Glomerular visceral epithelial cell (primary cell): ENCODE data around the gene SESTD1.
A peak's percentile ranks its signal among the peaks of the same experiment; 100 is the strongest.
"Not testable (repeated sequence)": the region's sequence is repeated elsewhere in the genome, so short reads cannot be mapped to it uniquely, and the experiment has no call there.

Experiments
- DNase-seq: peaks from one replicate; pipeline ENCODE4 v3.0.0-alpha.2; 2016; ENCODE audit errors: extremely low spot score

The SESTD1 gene

DNA sequence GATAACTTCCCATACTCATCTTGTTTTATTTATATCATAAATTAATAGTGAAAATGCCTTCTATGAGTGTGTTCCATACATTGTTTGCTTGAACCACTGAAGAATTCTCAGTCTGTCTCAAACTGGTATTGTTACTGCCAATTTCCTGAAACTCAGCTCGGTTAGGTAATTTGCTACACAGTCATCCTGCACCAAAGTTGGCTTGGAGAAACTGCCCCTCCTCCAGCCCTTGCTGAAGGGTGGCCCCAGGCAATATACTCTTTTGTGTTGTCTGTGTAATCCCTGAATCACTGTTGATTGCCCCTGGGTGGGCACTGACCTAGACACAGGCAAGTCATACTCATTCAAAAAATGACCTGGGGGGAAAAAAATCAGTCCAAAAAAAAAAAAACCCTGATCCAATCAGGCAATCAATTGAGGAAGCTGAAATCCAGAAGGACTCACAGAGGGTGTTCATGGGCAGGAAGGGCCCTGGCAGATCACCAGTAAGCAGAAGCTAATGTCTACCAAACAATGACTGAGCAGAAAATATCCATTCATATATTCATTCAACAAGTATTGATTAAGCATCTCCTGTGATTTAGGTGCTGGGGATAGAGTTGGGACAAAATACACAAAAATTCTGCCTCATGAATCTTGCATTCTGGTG lies 3.8 kb upstream of the SESTD1 start:
- DNase-seq = no peak

DNA sequence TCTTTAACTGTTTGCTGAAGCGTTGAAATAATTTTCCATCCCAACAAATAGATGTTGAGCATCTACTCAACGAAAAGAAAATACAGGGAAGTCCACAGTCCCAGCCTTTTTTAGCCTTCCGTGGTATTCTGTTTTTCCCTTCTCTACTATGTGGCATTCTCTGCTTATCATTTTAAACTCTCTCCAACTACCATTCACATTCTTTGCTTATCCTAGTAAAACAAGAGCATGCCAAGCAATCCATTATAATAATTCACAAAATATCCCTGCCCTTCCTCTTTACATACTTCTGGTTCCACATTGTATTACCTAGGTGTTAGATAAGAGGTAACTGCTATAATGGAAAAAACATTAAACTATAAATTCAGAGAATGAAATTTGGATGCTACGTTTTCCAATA lies 1.6 kb upstream of the SESTD1 start:
- DNase-seq = no peak

DNA sequence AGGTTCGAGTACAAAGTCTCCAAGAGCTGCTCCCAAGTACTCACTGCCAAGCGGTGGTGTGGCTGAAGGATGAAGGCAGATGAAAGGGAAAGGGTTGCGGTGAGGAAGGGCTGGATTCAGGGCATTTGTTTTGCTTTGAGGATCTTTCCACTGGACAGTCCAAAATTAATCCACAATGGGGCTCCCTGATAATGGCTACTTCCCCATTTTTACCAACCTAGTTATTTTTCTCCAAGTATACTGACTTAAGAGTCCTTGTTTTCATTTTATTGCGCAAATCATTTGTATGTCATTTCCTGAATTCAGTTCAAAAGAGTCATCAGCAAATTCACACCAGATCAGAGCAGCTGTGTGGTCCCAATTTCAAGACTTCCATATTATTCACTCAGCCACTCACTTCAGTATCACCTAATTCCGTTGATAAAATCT lies 464 bp upstream of the SESTD1 start:
- no peak for DNase-seq

DNA sequence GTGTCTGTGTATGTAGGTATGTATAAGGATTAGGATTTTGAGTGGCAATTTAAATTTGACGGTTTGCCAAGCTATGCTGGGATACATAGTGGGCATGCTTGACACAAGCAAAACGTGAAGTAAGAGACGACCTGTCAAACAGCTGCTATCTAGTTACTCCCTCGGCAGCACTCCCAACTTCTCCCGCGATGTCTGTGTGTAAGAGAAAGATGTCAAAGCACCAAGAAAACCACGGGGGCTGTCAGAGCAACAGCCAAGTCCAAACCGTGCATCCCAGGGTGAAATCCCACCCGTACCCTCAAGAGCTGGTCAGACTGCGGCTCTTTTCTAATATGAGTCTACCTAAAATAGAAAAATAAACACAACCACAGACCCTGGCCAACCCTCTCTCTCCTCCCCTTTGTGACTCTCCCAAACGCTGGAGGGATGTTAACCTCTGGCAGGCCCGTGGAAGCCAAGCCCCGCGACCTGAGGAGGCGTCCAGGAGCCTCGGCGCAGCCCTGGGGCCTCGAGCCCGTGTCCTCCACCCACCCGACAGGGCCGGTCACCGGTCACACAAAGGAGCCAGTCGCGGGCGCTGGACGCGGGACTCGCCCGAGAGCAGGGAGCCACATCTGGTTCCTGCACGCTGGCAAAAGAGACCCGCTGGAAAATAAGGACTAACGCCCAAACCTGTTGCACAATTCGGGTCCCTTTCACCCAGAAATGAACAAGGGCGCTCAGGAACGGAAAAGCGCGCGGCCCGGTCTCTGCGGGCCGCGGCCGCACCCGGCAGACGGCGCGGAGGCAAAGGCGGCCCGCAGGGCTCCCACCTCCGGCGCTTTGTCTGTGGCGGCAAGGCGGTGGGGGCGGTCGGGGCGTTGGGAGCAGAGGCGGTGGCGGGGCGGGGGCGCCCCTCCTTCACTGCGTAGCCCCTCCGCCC lies 925 bp downstream of the SESTD1 start:
- DNase-seq = peak; percentile 49

- no peak for DNase-seq
Measured at GRCh38 chr2:179263015-179263414, 1.6 kb downstream of the SESTD1 start.

- no peak for DNase-seq
Measured at GRCh38 chr2:179262077-179262660, 2.5 kb downstream of the SESTD1 start.

GRCh38 chr2:179261151-179261825 lies 3.3 kb downstream of the SESTD1 start:
- no peak for DNase-seq

DNA sequence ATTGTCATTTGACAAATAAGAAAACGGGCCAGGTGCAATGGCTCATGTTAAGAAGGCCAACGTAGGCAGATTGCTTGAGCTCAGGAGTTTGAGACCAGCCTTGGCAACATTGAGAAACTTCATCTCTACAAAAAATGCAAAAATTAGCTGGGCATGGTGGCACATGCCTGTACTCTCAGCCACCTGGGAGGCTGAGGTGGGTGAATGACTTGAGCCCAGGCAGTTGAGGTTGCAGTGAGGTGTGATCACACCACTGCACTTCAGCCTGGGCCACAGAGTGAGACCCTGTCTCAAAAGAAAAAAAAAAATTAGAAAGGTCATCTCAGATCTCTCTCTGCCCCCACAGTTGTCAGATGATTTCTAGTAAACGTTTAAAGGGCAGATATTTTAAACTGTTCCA lies 4.4 kb downstream of the SESTD1 start:
- DNase-seq = peak; percentile 22

GRCh38 chr2:179255129-179255528 lies 9.5 kb downstream of the SESTD1 start:
- DNase-seq = no peak

DNA sequence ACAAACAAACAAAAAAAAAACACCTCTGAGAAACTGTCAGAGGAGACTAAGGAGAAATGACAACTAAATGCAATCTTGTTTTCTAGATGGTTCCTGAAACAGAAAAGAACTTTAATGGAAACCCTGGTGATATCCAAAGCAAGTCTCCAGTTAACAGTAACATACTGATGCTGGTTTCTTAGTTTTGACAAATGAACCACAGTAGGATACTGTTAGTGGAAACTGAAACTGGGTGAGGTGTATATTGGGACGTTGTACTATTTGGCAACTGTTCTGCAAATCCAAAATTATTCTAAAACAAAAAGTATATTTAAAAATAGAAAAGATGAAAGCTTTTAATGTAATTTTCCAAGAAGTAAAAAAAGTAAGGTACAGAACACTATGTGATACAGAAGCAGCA lies 11.4 kb downstream of the SESTD1 start:
- no peak for DNase-seq

GRCh38 chr2:179252423-179252822 lies 12.2 kb downstream of the SESTD1 start:
- no peak for DNase-seq

GRCh38 chr2:179251870-179252269 lies 12.8 kb downstream of the SESTD1 start:
- DNase-seq = no peak

GRCh38 chr2:179250848-179251504 lies 13.7 kb downstream of the SESTD1 start:
- no peak for DNase-seq

- DNase-seq = no peak
Measured at GRCh38 chr2:179250095-179250494, 14.5 kb downstream of the SESTD1 start.

- no peak for DNase-seq
Measured at GRCh38 chr2:179248024-179248348, 16.6 kb downstream of the SESTD1 start.

GRCh38 chr2:179247318-179248023 lies 17.2 kb downstream of the SESTD1 start:
- DNase-seq = no peak

DNA sequence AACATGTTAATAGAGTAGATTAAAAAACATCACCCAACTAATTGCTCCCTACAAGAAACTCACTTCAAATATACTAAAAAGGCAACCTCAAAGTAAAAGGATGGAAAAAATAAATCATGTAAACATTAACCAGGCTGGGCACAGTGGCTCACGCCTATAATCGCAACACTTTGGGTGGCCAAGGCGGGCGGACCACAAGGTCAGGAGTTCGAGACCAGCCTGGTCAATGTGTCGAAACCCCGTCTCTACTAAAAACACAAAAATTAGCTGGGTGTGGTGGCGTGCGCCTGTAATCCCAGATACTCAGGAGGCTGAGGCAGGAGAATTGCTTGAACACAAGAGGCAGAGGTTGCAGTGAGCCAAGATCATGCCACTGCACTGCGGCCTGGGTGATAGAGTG lies 18.8 kb downstream of the SESTD1 start:
- DNase-seq = not testable (repeated sequence)

GRCh38 chr2:179243046-179243445 lies 21.6 kb downstream of the SESTD1 start:
- DNase-seq = no peak

- DNase-seq = no peak
Measured at GRCh38 chr2:179240481-179241451, 23.9 kb downstream of the SESTD1 start.

GRCh38 chr2:179239838-179240237 lies 24.8 kb downstream of the SESTD1 start:
- no peak for DNase-seq
